Daoy (cell line): ENCODE measurements around the gene P3H2. TPM values are rescaled to one million over a fixed set of nuclear protein-coding genes. Genes with fewer than 3 reads are reported as not detected.
A peak's percentile ranks its signal among the peaks of the same experiment; 100 is the strongest.
"Not testable (repeated sequence)": the region's sequence is repeated elsewhere in the genome, so short reads cannot be mapped to it uniquely, and the experiment has no call there.

Experiments
- DNase-seq: peaks from one replicate; pipeline ENCODE4 v3.0.0-alpha.2; 2015; ENCODE audit warnings: low read depth
- total RNA-seq: library from RNA; depleted of rRNA; stranded (reverse); fragments of >200 nt; shearing (Covaris generic); gene quantifications from 2 replicates; pipeline ENCODE4 v1.2.3, GENCODE V29; 2014

Gene P3H2
- total RNA-seq, 1 experiment from 2014 or later, result 49.8 TPM

DNA sequence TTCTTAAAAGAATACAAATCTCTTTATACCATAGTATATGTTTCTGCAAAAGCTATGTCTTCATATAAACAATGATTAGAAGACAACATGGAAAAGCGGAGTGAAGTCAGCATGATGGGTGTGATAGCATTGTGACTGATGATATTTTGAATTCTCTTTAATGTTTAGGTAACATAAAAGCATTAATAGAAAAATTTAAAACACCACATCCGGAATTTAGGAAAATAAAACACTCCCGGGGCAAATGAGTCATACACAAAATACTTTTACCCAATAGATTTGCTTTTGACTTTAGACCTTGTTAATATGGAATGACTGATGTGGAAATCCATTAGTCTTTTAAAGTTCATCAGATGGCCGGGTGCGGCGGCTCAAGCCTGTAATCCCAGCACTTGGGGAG lies 134.7 kb downstream of the P3H2 start:
- DNase-seq, result no peak

GRCh38 chr3:189983612-189984011 lies 137.1 kb downstream of the P3H2 start:
- no peak for DNase-seq

DNA sequence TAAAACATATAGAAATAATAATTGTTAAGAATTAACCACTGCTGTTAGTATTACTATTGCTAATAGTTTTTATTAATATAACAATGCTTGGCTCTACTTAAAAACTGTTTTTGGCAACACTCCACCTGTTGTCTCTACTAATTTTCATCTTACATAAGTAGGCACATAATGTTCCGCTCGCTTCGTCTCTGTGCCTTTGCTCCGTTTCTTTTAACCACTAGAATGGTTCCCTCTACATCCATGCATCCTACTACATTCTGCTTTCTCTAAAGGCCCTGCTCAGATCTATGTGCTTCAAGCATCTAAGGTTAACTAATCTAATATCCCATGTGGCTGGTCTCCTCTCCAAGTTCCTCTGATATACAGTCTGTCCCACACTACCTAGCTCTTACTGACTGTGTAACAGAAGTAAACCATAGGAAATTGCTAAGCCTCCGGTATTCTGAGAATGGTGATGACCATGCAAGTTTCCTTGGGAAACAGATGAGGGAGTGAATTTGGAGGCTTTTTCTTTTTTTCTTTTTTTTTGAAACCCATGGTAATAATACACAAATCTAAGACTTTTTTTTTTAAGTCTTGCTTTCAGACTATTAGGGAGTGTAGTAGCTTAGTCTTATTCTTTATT lies 138.3 kb downstream of the P3H2 start:
- no peak for DNase-seq

- DNase-seq, result no peak
These were observed 139.0 kb downstream of the P3H2 start for GRCh38 chr3:189981668-189982067.

DNA sequence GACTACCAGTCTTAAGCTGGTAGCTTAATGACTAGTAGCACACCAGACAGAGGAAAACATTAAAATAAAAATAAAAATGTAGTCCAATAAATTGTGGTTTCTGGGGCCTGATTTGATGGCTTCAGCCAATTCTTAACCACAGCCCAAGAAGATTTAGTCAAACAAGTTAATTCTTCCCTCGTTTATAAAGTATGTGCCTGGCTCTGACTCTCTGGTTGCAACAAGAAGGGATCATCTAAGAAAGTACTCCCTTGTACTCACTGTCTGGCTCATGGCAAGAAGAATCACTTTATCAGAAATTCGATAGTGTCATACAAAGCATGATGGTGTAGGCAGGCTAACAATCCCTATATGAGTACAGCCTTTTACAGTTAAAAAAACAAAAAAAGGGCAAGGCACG lies 141.9 kb downstream of the P3H2 start:
- no peak for DNase-seq

DNA sequence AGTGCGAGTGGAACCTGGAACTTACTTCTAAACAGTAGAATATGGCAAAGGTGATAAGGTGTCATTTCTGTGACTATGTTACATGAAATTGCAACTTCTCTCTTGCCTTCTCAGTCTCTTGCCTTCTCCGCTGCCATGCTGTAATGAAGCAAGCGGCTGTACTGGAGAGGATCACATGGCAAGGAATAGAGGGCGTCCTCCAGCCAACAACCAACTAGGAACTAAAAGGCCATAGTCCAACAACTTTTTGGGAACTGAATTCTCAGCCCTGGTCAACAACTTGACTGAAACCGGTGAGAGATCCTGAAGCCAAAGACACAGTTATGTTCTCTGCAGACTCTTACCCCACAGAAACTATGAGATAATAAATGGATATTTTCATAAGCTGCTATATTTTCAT lies 143.5 kb downstream of the P3H2 start:
- no peak for DNase-seq

DNA sequence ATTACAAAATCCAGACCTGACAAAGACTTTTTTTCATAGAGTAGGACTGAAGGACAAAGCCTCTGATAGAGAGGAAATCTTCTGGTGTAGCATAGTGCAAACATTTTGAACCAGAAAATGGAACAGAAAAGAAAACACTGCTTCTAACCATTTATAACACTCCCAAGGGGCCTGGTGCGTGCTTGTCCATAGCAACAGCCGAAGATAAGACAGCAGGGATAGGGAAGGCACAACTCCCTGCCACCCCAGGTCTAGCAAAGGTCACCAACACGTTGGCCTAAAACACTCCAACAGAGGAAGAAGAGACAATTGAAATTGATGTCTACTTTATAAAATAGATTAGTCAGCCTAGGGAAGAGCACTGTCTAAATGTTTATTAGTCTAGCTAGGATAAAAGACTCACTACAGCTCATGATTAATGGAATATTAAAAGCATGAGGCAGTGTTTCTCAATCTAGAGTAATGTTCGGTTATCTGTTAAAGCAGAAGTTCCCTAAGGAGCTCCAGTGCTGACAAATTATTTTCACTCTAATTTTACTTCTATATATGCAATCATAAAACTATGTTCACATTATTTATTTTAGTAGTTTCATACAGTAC lies 145.2 kb downstream of the P3H2 start:
- DNase-seq, result no peak

DNA sequence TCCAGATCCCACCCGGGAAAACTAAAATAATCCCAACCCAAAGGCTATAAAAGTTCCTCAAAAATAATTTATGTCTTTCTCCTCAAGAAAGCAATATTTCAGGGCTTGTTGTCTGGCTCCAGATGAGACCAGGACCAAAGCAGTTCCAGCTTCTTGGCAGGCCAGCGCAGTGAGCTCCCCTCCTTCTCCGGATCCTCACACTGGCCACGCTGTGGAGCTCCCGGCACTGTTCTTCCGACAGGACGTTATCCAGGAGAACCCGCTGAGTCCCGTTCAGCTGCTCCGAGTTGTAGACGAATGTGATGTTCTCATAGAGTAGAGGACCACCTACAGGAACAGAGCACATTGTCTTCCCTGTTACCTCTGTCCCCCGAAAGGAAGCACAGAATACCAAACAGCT lies 146.3 kb downstream of the P3H2 start:
- no peak for DNase-seq

- peak; percentile 26 for DNase-seq
These were observed 153.3 kb downstream of the P3H2 start for GRCh38 chr3:189967254-189967865.

DNA sequence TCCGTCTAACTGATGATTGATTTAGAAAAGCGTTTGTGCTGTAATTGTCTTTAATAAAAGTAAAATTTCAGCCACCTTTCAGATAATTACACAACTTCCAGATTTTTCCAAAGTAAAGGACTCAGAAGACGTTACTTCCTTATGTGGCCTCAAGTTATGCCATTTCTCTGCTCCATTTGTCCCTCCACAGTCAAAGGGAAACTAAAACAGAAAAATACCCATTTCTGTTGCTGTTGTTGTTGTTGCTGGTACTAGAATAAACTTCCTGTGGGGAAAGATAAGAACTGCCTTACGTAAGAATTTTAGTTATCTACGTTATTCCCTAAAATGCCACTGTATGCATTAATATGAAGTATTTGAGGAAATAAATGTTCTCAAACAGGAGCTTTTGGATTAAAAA lies 153.9 kb downstream of the P3H2 start:
- DNase-seq, result no peak

DNA sequence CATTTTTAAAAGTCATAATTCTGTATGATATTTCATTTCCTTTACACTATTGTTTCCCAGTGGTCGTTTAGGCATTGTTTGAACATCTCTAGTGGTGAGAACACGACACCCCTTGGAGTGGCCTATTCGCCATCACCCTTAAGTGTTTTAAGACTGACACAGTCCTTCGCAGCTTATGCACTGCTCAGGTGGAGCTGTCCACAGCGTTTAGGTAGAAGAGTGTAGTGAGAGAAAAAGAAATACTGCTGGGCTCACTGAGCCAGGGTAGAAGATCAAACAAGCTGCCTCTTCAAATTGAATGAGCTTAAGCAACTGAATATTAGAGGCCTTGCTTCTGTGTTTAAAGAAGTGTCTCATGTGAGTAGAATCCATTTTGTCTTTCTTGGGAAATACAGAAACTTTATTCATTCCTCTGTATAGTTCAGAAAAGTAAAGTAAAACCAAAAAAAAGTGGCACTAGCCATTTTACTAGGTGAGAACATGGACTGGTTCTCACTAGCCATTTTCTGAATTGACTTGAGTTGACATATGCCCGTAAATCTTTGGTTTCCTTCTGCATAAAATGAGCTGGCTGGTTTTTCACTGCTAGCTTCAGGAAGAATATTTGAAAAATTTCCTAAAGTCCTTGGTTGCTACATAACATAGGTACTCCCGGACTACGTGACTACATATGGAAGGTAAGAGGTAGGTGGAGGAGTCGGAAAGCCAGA lies 155.9 kb downstream of the P3H2 start:
- no peak for DNase-seq

DNA sequence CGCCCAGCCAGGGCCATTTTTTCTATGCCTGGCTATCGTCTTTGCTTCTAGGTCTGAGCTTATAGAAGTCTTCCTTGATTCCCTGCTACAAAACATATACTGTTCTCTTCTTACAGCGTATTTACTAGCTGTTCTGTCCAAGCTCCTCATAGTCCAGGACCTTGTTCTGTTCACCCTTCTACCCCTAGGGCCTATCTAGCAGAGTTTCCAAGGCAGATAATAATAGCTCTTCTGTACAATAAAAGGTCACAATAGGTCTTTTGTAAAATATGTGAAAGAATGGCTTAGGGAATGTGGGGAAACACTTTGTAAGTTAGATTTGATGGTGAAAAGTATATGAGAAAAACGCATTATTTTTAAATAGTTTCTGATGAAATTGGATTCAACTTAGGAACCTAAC lies 158.2 kb downstream of the P3H2 start:
- DNase-seq, result no peak

DNA sequence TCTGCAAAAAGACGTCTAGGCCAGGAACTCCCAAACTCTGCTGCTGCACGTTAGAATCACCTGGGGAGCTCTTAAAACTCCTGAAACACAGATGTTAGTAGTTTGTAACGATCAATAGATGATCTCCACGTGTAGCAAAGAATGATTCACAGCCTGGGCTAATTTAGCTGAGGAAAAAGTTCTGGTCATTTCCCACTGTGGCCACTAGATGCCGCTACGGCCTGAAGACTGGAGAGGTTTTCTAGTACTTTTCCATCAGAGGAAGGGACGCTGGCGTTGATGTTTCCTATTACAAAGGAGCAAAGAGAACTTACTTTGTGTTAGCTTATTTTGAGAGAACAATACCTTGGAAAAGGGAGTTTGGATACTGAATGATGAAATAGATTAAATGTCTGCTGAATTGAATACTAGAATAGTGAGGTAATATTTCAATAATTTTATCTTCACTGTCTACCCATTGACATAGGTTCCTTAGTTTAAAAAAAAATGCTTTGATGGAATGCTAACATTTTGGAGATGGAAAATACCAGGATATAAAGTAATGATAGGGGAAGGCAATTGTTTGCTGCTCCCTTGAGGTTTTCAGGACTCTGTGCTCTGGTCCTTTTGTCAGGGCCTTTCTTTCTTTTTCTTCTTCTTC lies 159.1 kb downstream of the P3H2 start:
- peak; percentile 51 for DNase-seq

DNA sequence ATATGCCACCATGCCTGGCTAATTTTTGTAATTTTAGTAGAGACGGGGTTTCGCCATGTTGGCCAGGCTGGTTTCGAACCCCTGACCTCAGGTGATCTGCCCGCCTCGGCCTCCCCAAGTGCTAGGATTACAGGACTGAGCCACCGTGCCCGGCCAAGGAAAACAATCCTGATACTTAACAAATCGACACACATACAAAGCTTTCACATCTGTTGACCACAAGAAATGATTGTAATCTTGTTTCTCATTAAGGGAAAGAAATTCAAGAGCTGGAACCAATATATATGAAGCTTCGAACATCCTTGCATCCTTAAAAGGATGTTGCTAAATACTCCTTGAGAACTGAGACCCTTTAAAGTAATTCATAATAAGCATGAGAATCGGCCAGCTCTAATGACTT lies 159.6 kb downstream of the P3H2 start:
- not testable (repeated sequence) for DNase-seq

DNA sequence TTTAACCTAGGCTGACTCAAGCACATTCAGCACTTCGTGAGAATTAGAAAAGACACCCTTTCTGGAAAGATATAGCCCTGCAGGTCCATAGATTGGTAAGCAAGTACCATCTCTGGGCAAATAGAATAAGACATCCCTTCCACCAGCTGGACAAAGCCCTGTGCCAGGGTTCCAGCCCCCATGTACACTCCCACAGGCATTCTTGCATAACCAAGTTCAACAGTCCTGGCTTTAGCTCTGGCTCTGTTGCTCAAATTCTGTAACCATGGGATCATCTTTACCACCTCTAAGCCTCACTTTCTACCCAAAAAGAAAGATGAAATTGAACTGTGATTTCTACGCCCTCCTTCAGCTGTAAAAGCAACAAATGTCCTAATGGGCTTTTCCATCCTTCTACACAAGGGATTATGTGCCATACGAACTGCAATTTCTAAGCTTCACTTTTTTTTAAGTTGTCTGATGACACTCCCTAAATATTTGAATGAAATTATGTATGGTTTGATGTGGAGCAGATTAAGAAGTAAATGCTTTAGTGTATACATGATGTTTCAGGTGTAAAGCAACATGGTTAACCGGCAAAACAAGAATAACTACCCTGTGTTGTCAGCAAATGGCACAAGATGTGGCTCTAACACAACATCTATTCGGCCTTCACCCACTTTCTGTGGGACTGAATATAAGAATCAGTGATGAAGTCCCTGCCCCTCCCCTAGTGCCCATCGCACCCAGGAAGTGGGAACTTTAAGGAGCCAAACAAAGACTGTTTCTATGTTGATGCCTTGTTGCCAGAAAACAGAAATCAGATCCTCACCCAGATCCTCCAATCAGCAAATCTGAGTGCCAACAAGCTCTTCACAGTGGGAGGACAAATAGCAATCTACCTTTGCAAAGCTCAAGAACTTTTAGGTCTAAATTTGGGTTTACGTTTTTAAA lies 165.7 kb downstream of the P3H2 start:
- no peak for DNase-seq

DNA sequence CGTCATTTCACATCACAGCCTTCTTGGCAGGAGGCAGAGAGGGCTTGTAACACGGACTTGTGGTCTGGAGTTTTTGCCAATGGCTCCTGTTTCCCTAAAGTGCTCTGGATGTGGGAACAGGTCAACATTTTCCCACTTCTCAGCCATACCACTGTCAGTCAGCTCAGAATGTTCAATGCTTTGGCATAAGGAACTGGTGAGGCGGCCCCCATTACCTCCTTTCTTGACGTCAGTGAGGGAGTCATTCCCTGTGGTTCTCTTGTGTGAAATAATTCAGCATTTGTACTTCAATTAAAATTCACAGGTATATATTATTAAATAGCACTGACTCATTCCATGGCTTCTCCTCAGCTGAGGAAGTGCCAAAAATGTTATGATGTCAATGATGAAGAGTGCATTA lies 167.1 kb downstream of the P3H2 start:
- DNase-seq, result no peak

- no peak for DNase-seq
These were observed 168.4 kb downstream of the P3H2 start for GRCh38 chr3:189952272-189952671.

DNA sequence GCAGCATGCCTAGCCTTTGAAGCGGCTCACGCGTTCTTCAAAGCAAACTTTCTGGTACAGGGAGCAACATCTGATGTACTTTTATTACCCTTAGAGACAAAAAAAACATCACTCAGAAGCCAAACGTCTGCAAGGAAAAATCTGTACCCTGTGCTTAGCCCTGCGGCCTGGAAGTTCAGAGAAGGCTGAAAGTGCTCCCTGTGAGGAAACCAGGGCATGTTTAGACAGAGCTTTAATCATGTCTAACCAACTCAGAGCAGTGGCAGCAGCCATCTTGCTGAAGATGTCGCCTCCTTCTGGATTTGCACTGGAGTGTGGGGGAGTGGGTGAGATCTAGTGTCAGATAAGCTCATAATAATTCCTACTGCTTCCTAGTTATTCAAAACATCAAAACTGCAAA lies 170.4 kb downstream of the P3H2 start:
- DNase-seq, result no peak

DNA sequence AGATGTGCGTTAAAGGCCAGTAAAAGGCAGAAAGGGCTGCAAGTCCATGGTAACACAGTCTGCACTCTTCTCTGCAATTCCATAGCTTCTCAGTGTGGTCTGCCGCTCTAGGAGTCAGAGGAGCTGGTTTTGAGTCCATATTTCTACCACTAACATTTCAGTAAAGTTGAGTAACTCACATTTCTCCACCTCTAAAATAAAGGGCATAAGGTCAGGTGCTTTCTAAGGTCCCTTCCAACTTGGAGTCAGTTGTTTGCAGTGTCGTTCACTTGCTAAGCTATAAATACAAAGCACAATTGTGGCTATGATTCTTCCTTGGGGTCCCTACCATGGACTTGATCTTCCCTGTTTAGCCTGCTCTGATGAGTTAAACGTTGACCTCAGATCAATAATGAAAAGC lies 171.1 kb downstream of the P3H2 start:
- no peak for DNase-seq

GRCh38 chr3:189948724-189949045 lies 172.0 kb downstream of the P3H2 start:
- DNase-seq, result no peak

- no peak for DNase-seq
These were observed 172.6 kb downstream of the P3H2 start for GRCh38 chr3:189947948-189948723.
